Activated T-cell treated with anti-CD3 and anti-CD28 coated beads for 48 hours (primary cell): ENCODE measurements around the gene MOB1A.
"Not testable (repeated sequence)": the region's sequence is repeated elsewhere in the genome, so short reads cannot be mapped to it uniquely, and the experiment has no call there.

ENCODE experiments used
- DNase-seq: peaks from one replicate; pipeline ENCODE4 v3.0.0-alpha.2; 2020; ENCODE audit warnings: low read depth

The MOB1A gene

DNA sequence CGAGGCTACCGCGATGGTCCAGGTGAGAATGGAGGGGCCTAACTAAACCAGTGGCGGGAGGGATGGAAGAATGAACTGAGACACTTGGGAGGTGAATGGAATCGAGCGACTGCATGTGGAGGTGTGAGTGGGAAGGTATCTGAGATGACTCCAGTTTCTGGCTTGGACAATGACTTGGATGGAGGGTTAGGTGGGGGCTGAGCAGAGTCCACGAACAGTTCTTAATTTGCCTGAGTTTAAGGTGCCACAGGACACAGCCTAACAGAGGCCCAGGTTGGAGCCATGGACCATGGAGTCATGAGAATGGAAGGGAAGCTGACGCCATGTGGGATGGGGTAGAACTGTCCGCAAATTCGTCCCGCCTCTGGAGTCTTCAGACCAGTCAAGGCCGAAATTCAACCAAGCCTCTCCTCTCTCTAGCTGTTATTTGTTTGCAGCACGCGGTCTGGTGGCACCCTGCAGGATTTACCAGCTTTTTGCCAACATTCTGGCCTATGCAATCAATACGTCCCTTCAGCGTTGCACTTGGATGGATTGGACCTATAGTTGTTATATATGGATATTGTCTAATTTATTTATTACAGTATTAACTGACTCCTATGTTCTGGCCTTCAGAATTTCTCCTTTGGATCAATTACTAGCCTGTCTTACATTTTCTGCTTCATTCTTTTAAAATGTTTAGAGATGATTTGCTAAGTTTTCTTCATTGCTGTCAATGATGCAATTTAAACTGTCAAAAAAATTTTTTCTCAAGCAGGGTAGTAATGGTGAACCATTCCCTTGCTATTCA is 30.0 kb downstream of the MOB1A start:
- DNase-seq = no peak

DNA sequence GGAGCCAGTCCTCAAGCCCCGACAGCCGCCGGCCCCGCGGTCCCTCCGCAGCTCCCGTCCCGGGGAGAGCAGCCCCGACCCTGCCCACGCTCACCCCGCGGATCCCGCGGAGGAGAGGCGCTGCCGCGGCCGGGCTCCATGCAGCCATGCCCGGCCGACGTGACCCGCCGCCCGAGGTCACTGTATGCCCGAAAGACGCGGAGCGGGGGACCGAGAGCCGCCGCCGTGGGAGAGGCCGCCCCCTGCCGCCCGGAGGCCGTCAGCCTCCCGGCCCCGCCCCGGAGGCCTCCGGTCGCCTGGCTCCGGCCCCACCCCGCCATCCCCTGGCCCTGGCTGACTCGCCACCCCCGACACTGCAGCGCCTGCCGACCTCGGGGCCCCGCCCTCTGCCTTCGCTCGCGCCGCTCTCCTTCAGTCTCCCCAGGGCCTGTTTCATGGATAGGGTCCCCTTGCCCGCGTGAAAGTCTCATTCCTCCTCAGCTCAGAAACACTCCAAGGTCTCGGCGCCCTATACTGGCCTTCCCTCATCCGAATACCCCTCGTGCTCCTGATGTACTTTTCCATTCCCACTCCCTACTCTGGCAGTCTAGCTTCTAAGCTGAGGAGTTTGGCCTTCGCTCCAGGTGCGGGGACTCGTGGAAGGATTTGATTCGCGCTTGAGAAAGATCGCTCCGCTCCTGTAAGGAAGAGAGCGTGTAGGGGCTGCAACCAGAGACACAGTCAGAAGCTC is 30.8 kb downstream of the MOB1A start, which contains the start of gene BOLA3:
TSS of gene BOLA3 (minus strand) at position 186 of the 730 bp plus-strand sequence. CDS start at position 148, 38 bp downstream.
- peak; percentile 92 for DNase-seq

GRCh38 chr2:74146929-74147726 is 31.6 kb downstream of the MOB1A start:
- DNase-seq = no peak

- DNase-seq = no peak
These were observed 36.3 kb downstream of the MOB1A start for GRCh38 chr2:74142340-74142739.

DNA sequence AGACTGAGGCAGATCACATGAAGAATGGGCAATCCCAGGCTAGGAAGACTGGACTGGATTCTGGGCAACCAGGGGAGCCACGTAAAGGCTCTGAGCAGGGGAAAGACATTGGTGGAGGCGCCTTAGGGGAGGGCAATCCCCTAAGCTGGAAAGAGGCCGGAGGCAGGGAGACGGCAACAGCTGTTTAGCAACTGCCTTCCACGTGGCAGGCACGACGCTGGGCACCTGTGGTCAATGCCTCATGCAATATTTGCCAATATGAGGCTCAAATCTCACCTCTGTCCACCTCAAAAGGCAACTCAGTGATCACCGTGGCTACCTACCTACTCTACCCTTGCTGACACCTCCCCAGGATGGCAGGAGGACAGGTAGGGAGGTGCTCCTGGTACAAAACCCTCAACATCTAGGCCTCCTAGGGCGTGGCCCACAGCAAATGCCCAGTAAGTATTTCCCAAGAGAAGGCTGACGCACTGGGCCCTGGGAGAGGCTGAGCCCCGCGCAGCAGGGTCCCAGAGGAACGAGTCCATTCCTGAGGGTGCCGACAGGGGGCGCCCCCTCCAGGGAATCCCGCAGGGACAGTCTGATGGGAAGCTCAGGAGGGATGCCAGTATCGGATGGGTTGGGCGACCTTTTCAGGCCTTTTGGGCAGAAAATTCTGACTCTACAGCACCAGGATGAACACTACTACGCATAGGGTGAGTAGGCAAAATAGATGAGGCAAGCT is 39.9 kb downstream of the MOB1A start:
- no peak for DNase-seq

DNA sequence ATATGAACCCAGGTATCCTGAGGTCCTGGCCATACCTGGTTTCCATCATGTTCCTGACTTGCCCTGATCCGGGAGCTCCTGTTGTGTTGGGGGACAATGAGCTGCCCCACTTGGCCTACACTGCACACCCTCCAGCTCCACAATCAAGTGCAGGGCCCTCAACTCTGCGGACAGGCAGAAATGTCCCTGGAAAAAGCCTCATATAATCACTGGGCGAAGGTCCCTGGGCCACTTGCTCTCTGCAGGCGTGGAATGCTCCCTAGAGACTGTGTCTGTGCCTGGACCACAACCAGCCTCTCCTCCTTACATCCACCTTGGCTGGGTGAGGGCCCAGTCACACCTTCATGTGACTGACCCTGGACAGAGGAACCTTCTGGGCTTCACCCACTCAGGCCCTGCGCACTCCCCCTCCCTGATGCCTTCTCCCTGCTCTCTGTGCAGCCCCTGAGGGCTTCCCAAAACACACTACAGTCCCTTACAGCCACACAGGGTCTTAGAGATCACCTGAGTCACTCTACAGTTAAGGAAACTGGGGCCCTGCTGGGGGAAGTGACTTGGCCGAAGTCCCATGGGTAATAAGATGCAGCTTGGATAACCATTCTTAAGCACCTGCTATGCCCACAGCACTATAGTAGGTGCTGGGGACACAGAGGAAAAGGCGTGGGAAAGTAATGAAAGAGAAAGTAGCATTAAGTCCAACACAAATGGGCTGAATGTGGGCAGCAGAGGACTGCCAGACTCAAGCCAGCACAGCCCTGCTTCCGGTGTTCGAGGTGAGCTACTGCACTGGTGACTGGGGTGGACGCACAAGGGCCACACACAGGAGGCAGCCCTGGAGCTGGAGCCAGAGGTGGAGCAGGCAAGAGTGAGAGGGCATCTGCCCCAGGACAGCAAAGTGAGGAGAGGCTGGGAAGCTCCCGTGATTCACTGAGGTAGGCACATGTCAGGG is 40.8 kb downstream of the MOB1A start:
- DNase-seq = no peak

- DNase-seq = no peak
These were observed 46.8 kb downstream of the MOB1A start for GRCh38 chr2:74131901-74132300.

DNA sequence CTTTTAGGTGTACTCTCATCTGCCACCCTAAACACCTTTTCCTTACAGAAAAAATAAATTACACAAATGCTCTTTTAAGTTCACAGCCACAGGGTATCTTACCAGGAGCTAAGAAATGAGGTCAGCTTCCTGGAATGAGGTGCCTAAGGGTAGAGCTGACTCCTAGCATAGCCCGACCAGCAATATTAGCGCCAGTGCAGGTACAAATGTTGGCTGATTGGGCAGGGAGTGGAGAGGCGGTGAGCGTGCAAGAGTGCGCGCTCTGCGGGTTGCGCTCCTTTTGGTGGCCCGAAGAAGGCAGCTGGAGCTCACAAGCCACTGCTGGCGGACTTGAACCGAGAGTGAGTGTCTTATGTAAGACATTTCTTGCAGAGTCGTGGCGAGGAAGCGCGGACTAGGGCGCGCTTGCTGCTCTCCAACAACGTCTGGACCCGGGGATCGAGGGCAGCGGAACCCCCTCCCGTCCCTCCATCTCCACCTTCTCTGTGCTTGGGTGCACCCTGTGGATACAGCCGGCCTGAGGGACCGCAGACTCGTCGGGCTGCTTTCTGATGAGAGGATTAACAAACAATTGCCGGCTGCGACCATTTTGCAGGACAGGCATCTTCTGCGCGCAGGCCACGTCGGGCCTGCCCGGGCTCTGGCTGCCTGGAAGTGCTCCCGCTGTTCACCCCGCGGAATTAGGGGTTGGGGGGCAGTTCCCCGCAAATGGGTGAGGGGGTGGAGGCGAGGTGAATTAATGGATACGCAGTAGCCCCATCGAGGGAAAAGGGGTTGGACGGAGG is 48.3 kb downstream of the MOB1A start:
- no peak for DNase-seq

DNA sequence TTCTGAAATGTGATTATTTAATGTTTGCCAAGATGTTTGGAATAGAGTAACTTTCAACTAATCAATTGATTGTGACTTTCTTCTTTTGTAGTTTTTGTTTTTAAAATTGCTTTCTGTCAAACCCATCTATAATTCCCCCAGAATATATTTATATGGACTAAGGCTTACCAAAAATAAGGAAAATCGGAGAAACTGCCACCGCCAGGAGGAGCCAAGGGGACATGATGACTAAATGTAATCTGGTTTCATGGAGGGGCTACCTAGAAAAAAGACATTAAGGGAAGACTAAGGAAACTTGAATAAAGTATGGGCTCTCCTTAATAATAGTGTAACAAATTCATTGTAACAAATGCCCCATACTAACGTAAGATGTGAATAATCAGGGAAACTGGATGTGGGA is 50.5 kb downstream of the MOB1A start:
- no peak for DNase-seq

DNA sequence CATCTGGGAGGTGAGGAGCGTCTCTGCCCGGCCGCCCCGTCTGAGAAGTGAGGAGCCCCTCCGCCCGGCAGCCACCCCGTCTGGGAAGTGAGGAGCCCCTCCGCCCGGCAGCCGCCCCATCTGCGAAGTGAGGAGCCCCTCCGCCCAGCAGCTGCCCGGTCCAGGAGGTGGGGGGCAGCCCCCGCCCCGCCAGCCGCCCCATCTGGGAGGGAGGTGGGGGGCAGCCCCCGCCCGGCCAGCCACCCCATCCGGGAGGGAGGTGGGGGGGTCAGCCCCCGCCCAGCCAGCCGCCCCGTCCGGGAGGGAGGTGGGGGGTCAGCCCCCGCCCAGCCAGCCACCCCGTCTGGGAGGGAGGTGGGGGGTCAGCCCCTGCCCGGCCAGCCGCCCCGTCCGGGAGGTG is 54.7 kb downstream of the MOB1A start:
- DNase-seq = not testable (repeated sequence)

GRCh38 chr2:74121846-74122245 is 56.8 kb downstream of the MOB1A start:
- not testable (repeated sequence) for DNase-seq

DNA sequence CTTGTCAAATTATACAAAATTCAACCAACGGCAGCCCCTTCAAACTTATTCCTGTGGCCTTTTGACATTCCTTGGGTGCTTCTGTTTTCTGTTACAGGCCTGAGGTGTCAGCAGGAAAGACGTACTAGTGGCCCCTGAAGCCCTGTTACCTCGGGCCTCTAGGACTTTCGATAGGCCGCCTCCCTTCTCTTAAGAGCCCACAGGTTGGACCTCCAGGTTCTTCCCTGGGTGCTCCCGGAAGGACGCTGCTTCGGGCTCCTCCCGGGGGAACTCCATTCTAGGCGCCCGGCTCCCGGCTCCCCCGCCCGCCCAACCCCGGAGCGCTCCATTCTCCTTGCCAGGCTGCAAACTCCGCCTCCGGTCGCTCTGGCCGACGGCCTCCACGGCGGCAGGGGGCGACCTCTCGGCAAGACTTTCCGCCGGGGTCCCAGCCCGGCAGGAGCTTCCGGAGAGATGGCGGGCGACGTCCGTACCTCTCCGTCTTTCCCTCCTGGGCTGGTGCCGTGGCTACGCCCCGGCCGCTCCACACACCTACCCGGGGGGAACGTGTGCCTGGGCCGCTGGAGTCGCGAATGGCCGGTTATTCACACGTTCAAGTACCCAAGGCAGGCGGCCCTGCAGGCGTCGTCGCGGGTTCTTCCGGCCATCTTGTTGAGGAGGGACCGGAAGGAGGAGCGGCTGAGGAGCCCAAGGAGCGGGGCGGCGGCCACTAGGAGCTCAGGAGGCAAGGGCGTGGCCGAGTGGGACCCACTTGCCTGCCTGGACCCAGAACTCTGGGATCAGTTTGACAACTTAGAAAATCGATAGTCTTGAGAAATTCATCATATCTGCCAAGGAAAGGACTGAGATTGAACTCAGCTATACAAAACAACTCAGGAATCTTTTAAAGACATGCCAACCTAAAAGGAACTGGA is 58.5 kb downstream of the MOB1A start:
- DNase-seq = peak; percentile 89

DNA sequence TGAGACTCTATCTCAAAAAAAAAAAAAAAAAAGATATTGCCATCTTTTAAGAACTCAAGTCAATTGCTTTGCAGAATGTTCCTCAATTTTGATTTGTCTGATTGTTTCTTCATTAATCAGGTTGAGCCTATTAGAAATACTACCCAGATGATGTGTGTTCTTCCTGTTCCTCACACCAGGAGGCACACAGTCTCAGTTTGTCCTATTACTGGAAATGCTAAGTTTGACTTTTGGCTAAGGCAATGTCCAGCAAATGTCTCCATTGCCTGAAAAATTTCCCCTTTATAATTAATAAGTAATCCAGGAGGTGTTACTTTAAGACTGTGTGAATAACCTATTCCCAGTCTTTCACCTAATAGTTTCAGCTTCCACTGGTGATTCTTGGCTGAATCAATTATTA is 59.3 kb downstream of the MOB1A start:
- no peak for DNase-seq

- no peak for DNase-seq
These were observed 67.3 kb downstream of the MOB1A start for GRCh38 chr2:74111380-74111779.

GRCh38 chr2:74110537-74110936 is 68.1 kb downstream of the MOB1A start:
- DNase-seq = no peak

DNA sequence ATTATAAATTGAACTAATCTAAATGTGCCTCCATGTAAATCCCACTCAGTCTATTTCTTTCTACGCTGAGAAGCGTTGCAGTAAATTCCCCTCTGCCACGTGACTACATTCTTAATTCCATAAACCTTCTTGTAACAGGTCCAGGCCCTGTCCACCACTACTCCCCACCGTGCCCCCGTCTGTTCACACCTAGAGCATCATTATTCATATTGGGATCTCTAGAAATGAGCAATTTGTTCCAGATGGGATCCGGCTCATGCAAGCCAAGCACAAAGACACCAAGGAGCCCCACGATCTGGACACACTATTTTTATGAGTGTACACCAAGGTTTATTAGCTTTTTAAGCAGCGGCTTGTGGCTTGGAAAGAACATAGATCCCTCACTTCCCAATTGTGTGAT is 69.1 kb downstream of the MOB1A start:
- no peak for DNase-seq

DNA sequence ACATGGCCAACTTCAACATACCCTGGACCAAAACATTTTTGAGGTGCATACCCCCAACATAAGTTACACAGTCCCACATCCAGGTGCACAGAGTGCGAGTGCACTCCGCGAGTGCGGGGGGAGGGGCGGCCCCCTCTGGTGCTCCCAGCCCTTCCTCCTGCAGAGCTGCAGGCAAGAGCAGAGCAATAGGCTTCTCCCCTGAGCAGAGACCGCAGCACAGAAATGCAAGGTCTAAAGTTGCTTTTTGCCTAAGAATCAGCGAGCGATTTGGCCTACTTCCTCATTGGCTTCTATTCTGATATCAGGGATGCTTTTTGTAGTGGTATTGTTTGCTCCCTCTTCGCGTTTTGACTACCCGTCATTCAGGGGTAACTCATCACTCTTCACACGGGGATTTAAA is 71.6 kb downstream of the MOB1A start:
- no peak for DNase-seq

- no peak for DNase-seq
These were observed 73.3 kb downstream of the MOB1A start for GRCh38 chr2:74105413-74105812.

- no peak for DNase-seq
These were observed 73.8 kb downstream of the MOB1A start for GRCh38 chr2:74104839-74105238.
